HG02981 (cell line): Measurements from ENCODE around the gene SPATA17.
"Not testable (repeated sequence)": the region's sequence is repeated elsewhere in the genome, so short reads cannot be mapped to it uniquely, and the experiment has no call there.

Source experiments
- ATAC-seq: cut with Tn5 transposase; IDR thresholded peaks from one replicate; pipeline ENCODE4 v1.9.1; 2021; ENCODE audit warnings: mild to moderate bottlenecking, moderate library complexity; ENCODE audit not compliant: unreplicated experiment

SPATA17 gene, protein sequence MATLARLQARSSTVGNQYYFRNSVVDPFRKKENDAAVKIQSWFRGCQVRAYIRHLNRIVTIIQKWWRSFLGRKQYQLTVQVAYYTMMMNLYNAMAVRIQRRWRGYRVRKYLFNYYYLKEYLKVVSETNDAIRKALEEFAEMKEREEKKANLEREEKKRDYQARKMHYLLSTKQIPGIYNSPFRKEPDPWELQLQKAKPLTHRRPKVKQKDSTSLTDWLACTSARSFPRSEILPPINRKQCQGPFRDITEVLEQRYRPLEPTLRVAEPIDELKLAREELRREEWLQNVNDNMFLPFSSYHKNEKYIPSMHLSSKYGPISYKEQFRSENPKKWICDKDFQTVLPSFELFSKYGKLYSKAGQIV

DNA sequence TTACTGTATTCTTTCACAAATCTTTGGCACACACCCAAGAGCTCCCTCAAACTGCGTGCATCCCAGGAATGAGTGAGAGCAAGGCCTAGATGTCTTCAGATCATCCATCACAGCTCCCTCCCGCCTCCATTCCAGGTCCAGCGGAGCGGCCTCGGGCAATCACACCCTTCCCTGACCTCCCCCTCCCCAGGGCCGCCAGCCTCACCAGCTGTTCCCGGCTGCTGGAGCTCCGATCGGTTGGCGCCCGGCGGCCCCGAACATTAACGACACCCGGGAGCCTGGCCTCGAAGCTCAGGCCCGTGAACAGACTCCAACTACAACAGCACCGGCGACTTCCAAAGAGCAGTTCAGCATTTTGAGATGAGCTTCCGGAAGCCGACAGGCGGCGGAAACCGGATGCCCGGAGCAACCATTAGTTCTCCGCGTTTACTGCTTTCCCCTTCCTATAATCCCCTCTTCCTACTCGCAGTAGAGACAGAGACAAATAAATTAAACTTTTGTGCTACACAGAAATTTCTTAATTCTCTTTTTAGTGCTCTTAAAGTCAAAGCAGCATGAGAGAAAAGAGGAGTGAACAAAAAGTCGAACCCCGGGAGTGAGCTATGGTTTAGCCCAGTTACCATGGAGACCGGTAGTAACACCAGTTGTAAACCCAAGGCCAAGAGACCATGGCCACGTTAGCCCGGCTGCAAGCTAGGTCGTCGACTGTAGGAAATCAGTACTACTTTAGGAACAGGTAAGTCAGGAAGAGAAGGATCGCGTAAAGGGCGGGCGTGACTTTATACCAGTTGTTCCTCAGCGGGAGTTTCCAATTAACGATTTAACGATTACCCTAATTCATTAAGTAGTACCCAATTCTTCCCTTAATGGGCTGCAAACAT lies at the start of gene SPATA17, which contains the start of gene GPATCH2:
TSS of gene SPATA17 (plus strand) at position 634 of the 881 bp plus-strand sequence. CDS start at position 669, 35 bp downstream.
TSS of gene GPATCH2 (minus strand) at position 380 of the 881 bp plus-strand sequence. CDS start at position 261, 119 bp downstream.
- peak; percentile 93 for ATAC-seq

DNA sequence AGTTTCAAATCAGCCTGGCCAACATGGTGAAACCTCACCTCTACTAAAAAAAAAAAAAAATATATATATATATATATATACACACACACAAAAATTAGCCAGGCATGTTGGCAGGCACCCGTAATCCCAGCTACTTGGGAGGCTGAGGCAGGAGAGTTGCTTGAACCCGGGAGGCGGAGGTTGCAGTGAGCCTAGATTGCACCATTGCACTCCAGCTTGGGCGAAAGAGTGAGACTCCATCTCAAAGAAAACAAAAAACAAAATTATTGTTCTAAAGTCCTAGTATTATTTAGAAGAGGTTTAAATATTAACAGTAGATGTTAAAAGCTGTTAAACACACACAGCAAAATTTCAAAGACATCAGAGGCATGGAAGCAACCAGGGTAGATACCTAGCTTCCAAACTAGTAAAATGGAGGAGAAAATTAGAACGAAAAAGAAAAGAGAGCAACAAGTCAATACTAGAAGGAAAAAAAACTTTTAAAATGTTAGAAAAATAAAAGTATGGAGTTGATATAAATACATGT lies 46.8 kb upstream of the SPATA17 start:
- not testable (repeated sequence) for ATAC-seq

DNA sequence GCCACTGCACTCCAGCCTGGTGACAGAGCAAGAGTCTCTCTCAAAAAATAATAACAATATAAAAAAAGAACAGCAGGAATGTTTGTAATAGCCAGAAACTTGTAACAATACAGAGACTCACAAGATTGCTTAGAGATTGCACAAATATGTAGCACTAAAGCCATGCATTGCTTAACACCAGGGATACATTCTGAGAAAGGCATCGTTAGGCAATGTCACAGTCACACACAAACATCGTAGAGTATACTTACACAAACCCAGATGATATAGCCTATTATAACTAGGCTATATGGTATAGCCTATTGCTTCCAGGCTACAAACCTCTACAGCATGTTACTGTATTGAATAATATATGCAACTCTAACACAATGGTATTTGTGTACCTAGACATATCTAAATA lies 45.6 kb upstream of the SPATA17 start:
- no peak for ATAC-seq

DNA sequence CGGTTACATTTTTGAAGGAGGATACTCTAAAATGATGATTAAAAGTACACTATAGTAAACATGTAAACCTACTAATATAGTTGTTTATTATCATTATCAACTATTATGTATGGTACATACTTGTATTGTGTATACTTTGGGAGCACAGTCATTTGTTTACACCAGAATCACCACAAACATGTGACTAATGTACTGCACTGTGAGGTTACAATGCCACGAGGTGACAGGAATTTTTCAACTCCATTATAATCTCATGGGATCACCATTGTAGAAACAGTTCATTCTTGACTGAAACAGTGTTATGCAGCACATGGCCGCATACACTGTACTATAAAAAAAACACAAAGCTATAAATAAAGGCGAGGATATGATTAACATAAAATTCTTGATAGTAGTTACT lies 44.6 kb upstream of the SPATA17 start:
- ATAC-seq: no peak

DNA sequence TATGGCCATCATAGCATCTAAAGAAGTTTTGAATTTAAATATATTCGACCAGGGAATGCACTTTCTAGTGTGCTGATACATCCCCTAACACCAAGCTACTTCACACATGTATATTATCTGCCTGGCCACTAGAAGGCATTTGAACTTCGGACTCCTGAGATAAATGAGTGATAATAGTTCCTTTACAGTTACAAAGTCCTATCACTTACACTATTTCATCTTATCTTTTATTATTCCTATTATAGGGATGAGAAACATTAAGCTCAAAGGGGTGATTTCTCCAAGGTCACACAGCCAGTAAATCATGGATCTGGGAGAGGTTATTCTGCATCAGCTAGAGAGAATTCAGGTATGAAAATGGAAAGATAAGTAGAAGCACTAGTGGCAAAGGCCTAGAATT lies 40.5 kb upstream of the SPATA17 start:
- ATAC-seq: no peak

DNA sequence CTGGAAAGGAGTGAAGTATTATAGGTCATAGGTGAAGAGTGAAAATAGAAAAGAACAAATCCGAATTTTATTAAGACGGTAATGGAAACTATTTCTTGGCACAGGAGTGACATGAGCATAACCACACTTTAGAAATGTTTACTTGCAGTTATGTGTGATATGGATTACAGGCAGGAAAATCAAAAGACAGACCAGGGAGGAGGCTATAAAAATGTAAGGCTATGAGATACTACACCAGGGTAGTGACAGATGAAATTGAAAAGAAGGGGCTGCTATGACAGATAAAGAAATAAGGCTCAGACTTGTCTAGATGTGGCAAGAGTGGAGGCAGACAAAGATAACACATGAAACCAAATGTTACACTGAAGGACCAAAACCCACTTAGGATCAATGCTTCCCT lies 32.0 kb upstream of the SPATA17 start:
- ATAC-seq: no peak

DNA sequence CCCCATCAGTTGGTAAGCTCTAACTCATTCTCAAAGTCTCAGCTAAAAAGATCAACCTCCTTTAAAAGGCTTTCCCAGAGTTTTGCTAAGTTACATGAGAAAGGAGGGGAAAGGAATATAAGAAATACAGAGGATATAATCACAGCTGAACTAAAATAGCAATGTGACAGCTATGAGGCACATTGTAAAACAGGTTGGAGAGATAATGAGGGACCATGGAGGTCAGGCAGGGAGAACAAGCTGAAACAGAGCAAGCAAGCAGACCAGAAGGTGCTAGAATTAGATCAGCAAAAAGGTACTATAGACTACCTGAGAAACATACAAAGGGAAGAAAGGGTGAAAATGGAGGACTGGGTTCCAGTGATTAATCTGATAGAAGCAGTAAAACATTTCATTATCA lies 28.8 kb upstream of the SPATA17 start:
- no peak for ATAC-seq

DNA sequence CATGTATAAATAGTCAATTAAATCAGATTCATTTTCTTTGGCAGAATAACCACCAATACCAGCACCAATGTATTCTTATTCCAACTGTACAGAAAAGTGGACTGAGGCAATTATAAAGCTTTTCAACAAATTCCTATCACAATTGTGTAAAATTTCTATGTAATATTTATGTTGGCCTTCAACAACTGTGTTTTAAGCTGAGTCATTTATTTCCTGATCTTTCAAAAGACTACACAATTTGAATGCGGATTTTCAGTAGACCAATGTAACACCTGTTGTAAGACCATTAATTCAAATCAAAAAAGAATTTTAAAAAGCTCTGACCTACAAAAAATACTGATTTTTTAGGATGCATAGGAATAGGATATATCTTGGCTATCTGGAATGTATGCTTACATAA lies 25.8 kb upstream of the SPATA17 start:
- no peak for ATAC-seq

DNA sequence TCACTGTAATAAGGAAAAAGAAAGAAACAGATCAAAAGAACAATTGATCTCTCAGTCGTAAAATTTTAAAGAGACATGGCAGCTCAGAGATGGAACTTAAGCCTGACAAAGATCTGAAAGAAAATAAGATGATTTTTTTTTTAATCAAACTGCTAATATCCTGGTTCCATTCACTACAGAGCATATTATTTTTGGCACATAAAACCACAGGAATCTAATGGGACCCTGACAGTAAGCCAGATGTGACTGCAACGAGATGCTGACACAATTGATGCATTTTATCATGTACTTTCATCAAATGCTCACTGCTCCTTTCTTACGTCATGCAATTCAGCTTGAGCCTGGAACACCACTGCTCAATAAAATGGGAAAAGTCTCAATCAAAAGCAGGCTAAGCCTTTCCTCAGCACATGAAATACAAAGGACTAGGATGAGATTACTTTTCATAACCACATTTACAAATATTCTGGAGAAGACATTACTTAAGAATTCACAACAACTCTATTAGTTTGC lies 16.9 kb upstream of the SPATA17 start:
- ATAC-seq: no peak

DNA sequence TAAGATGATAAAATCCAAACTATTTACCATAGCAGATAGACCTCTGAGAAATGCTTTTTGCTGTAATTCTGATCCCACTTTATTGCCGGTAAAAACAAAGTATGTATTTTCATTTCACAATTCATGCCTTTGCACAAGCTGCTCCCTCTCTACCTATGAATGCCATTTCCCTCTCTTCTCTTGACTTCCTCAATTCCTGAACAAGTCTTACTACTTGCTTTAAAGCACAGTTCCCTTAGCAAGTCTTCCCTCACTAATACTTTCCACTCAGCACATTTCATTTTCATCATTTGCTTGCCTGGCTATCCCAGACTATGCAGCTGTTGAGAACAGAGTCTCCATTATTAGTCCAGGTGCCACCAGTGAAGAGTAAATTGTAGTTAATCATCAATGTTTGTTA lies 14.0 kb upstream of the SPATA17 start:
- no peak for ATAC-seq

DNA sequence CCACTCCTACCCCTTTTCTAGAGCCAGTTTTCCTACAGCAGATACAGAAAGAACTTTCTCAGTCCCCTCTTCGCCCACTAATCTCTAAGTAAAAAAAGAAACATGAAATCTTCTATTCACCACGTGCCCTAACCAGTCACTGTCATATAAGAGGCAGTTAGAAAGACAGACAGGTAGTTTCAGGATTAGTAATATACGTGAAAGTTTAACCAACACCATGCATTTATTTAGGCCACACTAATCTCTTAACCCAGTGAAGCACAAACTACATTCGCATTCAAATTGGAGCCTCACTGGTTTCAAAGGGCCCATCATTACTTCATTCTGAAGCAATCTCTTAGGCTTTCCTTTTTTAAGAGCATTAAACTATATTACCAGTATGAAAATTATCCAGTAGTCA lies 10.3 kb upstream of the SPATA17 start:
- peak; percentile 100 for ATAC-seq

DNA sequence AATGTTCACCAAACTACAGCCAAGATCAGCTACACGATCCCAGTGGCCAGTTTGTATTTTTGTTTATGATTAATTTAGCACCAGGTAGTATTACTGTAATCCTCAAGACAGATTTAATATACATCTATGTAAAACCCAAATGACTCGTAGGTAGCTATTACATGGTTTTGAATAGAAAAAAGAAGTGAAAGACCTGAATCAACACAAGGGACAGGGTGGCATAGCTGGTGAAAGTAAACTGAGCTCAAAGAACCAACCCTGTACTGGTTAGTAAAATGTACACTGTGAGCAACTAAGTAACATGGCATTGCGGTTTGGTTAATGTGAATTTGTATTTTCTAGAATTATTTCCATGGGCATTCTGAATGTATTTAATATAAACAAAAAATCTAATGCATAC lies 9.1 kb upstream of the SPATA17 start:
- no peak for ATAC-seq

DNA sequence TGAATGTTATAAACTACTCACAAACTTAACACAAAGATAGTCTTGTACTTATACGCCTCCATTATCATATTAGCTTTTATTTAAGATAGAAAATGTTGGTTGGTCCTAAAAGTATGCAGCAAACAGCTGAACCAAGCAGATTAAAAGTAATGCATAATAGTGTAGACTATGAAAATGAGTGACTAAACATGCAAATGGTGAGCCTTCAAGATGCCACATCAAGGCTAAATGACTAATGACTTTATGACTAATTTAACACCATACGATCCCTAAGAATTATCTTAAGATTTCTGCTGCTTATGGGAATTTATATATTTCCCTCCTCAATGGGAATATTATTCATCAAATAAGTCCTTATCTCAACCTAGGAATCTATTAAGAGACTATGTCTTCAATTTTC lies 4.8 kb upstream of the SPATA17 start:
- ATAC-seq: no peak

DNA sequence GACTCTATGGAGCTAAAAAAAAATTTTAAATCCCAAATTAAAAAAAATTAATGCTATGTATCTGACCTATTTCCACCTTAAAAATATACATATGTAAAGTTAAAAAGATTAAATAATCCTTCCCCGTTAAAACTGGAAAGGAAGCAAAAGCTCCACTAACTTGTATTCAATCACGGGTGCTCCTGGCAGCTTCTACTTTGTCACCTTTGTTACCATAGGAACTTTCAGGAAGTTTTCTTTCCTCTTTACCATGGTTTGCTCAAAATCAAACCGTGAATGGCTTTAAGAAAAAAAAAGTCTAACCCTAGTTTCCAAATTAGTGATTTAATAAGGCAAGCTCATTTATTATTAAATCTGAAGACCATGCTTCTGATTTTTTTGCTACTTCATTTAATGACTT lies 3.7 kb upstream of the SPATA17 start:
- no peak for ATAC-seq

DNA sequence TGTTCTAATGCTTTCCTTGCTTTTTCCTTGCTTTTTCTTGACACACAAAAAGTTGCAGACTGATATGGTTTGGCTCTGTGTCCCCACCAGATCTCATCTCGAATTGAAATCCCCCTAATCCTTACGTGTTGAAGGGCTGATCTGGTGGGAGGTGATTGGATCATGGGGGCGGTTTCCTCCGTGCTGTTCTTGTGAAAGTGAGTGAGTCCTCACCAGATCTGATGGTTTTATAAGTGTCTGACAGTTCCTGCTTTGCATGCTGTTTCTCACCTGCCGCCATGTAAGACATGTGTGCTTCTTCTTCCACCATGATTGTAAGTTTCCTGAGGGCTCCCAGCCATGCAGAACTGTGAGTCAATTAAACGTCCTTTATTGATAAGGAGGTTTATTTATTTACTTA lies 11.3 kb downstream of the SPATA17 start:
- no peak for ATAC-seq

DNA sequence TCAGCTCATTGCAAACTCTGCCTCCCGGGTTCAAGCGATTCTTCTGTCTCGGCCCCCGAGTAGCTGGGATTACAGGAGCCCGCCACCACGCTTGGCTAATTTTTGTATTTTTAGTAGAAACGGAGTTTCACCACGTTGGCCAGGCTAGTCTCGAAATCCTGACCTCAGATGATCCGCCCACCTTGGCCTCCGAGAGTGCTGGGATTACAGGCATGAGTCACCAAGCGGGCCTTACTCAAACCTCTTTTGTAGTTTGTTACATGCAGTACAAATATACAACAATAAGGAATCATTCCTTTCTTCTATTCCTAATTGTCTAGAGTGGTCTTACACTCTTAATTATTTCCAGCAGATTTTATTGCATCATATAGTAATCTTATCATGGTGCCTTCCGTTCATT lies 16.6 kb downstream of the SPATA17 start:
- ATAC-seq: no peak

DNA sequence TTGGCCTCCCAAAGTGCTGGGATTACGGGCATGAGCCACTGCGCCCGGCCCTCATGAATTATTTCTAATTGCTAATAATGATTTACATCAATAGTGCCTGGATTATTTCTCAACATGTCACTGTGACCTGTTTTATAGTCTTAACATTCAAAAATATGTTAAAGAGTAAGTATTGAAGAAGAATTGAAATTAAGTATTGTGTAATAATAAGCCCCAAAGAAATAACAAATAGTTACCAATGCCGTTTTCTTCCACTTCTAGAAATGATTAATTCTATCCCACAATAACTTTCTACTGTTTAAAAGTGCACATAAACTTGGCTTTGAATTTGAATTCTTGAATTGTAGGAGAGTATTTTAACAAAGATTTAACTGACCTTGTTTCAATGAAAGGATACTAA lies 19.5 kb downstream of the SPATA17 start:
- ATAC-seq: no peak

DNA sequence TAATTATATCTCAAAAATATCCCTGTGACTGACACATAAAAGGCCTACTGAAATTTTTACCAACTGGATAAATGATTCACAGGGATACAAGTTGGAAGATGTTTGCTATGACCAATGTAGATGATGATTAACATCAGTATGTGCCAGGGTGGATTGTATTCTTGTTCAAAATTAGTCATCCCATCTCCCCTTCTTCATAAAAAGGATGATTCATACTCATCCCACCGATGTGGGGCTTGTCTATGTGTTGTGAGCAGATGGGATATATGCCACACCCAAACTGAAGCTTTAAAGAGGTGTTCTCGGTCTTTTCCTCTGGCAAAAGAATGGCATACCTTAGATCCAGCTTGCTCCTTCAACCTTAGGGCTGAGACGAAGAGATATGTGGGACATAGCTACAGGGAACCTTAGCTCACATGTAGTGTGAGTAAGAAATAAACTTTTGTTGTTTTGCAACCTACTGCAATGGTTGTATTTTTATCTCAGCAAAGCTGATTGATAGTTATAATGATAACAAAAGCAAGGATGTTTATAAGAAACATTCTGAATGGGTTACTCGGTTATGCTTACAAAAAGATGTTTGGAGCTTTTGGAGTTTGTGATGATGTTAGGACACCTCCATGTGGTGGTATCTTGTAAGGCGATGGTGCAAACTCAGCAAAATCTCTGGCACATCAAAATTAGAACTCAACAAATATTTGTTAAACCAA lies 29.4 kb downstream of the SPATA17 start:
- ATAC-seq: peak; percentile 67

DNA sequence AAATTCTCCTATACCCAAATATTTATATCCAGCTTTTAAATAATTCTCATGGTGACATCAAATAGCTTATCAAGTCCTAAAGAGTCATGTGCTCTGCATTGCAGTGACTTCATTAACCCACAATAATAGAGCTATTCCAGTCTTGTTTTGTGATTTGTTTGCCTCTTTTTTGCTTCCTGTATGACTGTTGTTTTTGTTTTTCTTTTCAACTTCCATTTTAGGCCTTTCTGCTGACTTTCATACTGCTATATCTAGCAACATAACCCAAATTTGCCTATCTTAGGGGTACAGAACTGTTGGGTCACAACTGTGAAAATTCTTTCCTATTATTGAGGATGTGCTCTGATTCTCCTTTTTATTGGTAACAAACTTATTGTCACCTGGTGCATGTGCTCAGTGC lies 30.3 kb downstream of the SPATA17 start:
- ATAC-seq: no peak

DNA sequence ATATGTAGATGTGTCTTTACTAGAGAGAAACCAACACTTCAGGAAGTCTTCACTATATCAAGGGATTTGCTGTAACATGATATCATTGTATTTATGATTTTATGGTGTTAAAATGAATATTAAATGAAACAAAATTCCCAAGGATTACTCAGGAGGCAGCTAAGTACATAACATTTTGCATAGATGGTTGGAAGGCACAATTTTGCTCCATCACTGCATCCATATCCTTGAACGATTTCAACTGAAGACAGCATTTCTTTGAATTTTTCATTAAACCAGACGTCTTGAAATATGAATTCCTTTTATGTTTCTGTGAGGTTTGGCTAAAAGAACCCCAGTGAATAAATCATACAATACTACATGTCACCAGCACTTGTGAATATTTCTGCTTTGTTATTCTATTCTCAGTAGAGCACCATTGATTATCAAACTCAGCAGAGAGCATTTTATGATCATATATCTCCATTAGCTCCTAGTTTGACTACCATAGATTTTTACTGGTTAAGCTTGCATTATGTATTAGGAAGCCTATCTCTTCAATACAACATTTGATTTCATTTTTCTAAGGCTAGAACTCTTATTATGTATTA lies 37.3 kb downstream of the SPATA17 start:
- ATAC-seq: no peak

DNA sequence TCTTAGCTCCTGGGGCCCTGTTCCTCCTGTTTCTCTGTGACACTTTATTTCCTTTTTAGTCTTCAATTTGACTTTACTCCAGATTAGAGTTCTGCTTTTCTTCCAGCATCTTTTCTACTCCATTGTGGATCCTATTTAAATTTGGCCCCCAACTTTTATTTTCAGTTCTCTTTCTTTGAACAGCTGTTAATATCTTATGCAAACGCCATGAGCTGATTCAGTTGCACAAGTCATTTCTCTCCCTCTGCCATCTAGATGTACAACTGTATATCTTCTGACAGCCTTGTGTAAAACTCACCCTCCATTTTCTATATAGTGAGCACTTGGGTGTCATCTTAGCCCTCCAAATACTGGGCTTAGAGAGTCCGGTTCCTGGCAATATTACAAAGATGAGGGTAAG lies 42.2 kb downstream of the SPATA17 start:
- ATAC-seq: no peak
